Heart right ventricle (tissue), 16 donors: ENCODE data around the gene C5. TPM values are rescaled to one million over a fixed set of nuclear protein-coding genes. Genes with fewer than 3 reads are reported as not detected.
A peak's percentile ranks its signal among the peaks of the same experiment; 100 is the strongest.

ENCODE experiments used
- ATAC-seq, 8 donors: fragments of 200-7000 bp; cut with Tn5 transposase; one replicate each; pipeline ENCODE4 v1.9.1; 2020; ENCODE audit warnings: mild to moderate bottlenecking in 8 of 8, moderate library complexity in 8 of 8, moderate number of reproducible peaks in 1 of 8
- DNase-seq, 2 donors: peaks; one replicate each; pipeline ENCODE4 v3.0.0-alpha.2; 2020
- H3K27ac ChIP-seq, 10 donors: fragments of 200-600 bp; sonication (generic) in 2 of 10; one replicate each; pipeline versions ENCODE4 v1.5.0 to v1.8.0; 2020 to 2022; ENCODE audit warnings: mild to moderate bottlenecking in 3 of 10
- H3K27me3 ChIP-seq, 7 donors: fragments of 200-600 bp; one replicate each; pipeline ENCODE4 v1.8.0; 2021 to 2022; ENCODE audit warnings: mild to moderate bottlenecking in 2 of 7
- H3K36me3 ChIP-seq, 9 donors: fragments of 200-600 bp; sonication (generic) in 1 of 9; one replicate each; pipeline versions ENCODE4 v1.5.0 to v1.8.0; 2020 to 2022; ENCODE audit warnings: mild to moderate bottlenecking in 2 of 9
- H3K4me1 ChIP-seq, 9 donors: fragments of 200-600 bp; sonication (generic) in 1 of 9; one replicate each; pipeline versions ENCODE4 v1.5.0 to v1.8.0; 2020 to 2022; ENCODE audit warnings: mild to moderate bottlenecking in 4 of 9
- H3K4me3 ChIP-seq, 10 donors: fragments of 200-600 bp; sonication (generic) in 2 of 10; one replicate each; pipeline versions ENCODE4 v1.5.0 to v1.8.0; 2020 to 2022; ENCODE audit warnings: mild to moderate bottlenecking in 7 of 10, moderate library complexity in 2 of 10
- H3K9me3 ChIP-seq, 11 donors: fragments of 200-600 bp in 10 of 11; sonication (generic) in 2 of 11; one replicate each; pipeline versions ENCODE4 v1.5.0 to v1.8.0; 2013 to 2022; ENCODE audit warnings: mild to moderate bottlenecking in 2 of 11, control low read depth in 1 of 11, moderate library complexity in 1 of 11
- CTCF ChIP-seq, 9 donors: fragments of 200-600 bp; sonication (generic) in 2 of 9; IDR thresholded peaks; one replicate each; pipeline versions ENCODE4 v1.5.0 to v1.8.0; 2021 to 2022; ENCODE audit warnings: antibody characterized with exemption in 9 of 9, mild to moderate bottlenecking in 5 of 9, moderate library complexity in 1 of 9
- WGBS, 2 donors: extraction: QIAGEN DNeasy Blood & Tissue Kit; methylation state at CpG; one replicate each; pipeline ENCODE4 v1.1.7; 2013; ENCODE audit warnings: inconsistent platforms in 1 of 2; 5-methylcytosine and 5-hydroxymethylcytosine counted together
- intact Hi-C, 10 donors: fragments of 100-400 bp; cut with DNase I; formaldehyde crosslinking; loops; one replicate each; pipeline versions ENCODE4 v1.11.1 to v1.14.2; 2022
- polyA plus RNA-seq, 2 donors: library from polyadenylated mRNA; stranded (reverse); fragments of 200-250 nt; gene quantifications; one replicate each; pipeline ENCODE4 v1.2.3, GENCODE V29; 2013
- total RNA-seq, 10 donors: library from RNA; stranded (reverse); fragmentation: NEBNext Ultra II Directional in 3 of 10; extraction: Animal tissue kit (Norgen Biotek cat#: 25700) in 3 of 10; gene quantifications; one replicate each; pipeline versions ENCODE4 v1.2.1 to v1.2.4, GENCODE V29; 2021 to 2023
- donor health status: Arrhythmogenic right ventricular cardiomyopathy.
- donor health status: ischemic (EF 13 %, LVEDD 7.1; RV severe dilation, severe dysfunction).
- donor health status: healthy with polysubstance abuse.
- donor health status: DM: no; HTN: yes; CAD: no.
- donor health status: DM: no; HTN: no; CAD: no.
- donor health status: ischemic (EF 25% LVEDD 6.9; RV normal size, moderate dysfunction).
- donor health status: ischemic (EF 25% LVEDD 5.7; RV mildly dilated, moderate dysfunction).
- donor health status: healthy.
- donor health status: DM: yes; HTN: yes; CAD: no.
- donor health status: Ischemic cardiomyopathy.
- donor health status: ischemic (EF 35%, LVEDD 5.7; RV mildly dilated, moderate dysfunction).
- donor health status: nonischemic (EF 11% LVEDD 7.7; RV severe dilation, severe dysfunction).
- donor health status: DM: yes; HTN: yes; CAD: no.
- donor health status: PGD.
- donor health status: ischemic (EF 29% LVEDD 5.4; RV normal size, mild dysfunction).
- donor health status: nonischemic (EF 23%, LVEDD 6.1; RV moderate dilation, normal function).

The C5 gene
- total and polyA plus RNA-seq, 12 donors, result 0.35 to 1.5 (median 0.50) TPM

- peaks cover 0 to 23% (median 0%) of the 10 kb centered on the region in 9 donors for H3K36me3 ChIP-seq
- peak overlapping the region in 1 of 10 donors; percentile 51 for H3K4me3 ChIP-seq
- TF ChIP-seq CTCF (IDR thresholded peaks at IDR 0.05), result no peak
- H3K27me3 ChIP-seq, result no peaks in the 10 kb centered on the region
- H3K9me3 ChIP-seq, result peaks cover 0 to 2% (median 0%) of the 10 kb centered on the region in 11 donors
- peak overlapping the region in 6 of 10 donors; percentile 1 to 95 (median 77) for H3K27ac ChIP-seq
- intact Hi-C loops, result no loop called here
- no peak for ATAC-seq
- 78 to 81% methylated on average over 7 of the region's 7 CpGs for WGBS, 2 donors
- H3K4me1 ChIP-seq, result peaks cover 9 to 69% (median 29%) of the 10 kb centered on the region in 9 donors
- DNase-seq, result no peak
Measured at GRCh38 chr9:120922404-120923195, 127.5 kb downstream of the C5 start.

- H3K36me3 ChIP-seq, result peaks cover 0 to 32% (median 0%) of the 10 kb centered on the region in 9 donors
- peak overlapping the region in 1 of 10 donors; percentile 51 for H3K4me3 ChIP-seq
- no peak for TF ChIP-seq CTCF (IDR thresholded peaks at IDR 0.05)
- peaks cover 9 to 65% (median 29%) of the 10 kb centered on the region in 9 donors for H3K4me1 ChIP-seq
- H3K27me3 ChIP-seq, result no peaks in the 10 kb centered on the region
- DNase-seq, result no peak
- peak in 1 of 8 donors; percentile 14 for ATAC-seq
- peaks cover 0 to 6% (median 0%) of the 10 kb centered on the region in 11 donors for H3K9me3 ChIP-seq
- intact Hi-C loops, result no loop called here
- peak overlapping the region in 8 of 10 donors; percentile 6 to 83 (median 66) for H3K27ac ChIP-seq
- WGBS, 2 donors, result 56 to 57% methylated on average over 8 of the region's 8 CpGs
Measured at GRCh38 chr9:120921661-120922181, 128.4 kb downstream of the C5 start.

- H3K4me1 ChIP-seq, result peaks cover 9 to 65% (median 29%) of the 10 kb centered on the region in 9 donors
- H3K27ac ChIP-seq, result peak overlapping the region in 9 of 10 donors; percentile 18 to 83 (median 72)
- TF ChIP-seq CTCF (IDR thresholded peaks at IDR 0.05), result no peak
- no peaks in the 10 kb centered on the region for H3K27me3 ChIP-seq
- ATAC-seq (no peak), DNase-seq (no peak)
- 77 to 81% methylated on average over 3 of the region's 3 CpGs for whole genome bisulfite sequencing, 2 donors
- peak overlapping the region in 1 of 10 donors; percentile 2 for H3K4me3 ChIP-seq
- intact Hi-C loops, result no loop called here
- peaks cover 0 to 6% (median 0%) of the 10 kb centered on the region in 11 donors for H3K9me3 ChIP-seq
- H3K36me3 ChIP-seq, result peaks cover 0 to 32% (median 0%) of the 10 kb centered on the region in 9 donors
Measured at GRCh38 chr9:120920806-120921178, 129.3 kb downstream of the C5 start.

- no peak for TF ChIP-seq CTCF (IDR thresholded peaks at IDR 0.05)
- 83 to 84% methylated on average over 6 of the region's 6 CpGs for WGBS, 2 donors
- peak overlapping the region; percentile 6 to 83 (median 73) for H3K27ac ChIP-seq
- peaks cover 9 to 63% (median 29%) of the 10 kb centered on the region in 9 donors for H3K4me1 ChIP-seq
- H3K4me3 ChIP-seq, result peak overlapping the region in 1 of 10 donors; percentile 2
- ATAC-seq (peak in 7 of 8 donors; percentile 33 to 77 (median 43)), DNase-seq (no peak)
- peaks cover 0 to 6% (median 0%) of the 10 kb centered on the region in 11 donors for H3K9me3 ChIP-seq
- intact Hi-C loops, result no loop called here
- no peaks in the 10 kb centered on the region for H3K27me3 ChIP-seq
- peaks cover 0 to 35% (median 0%) of the 10 kb centered on the region in 9 donors for H3K36me3 ChIP-seq
Measured at GRCh38 chr9:120919843-120920805, 130.0 kb downstream of the C5 start.
